K562 (cell line): ENCODE data around the gene SNX14. TPM values are rescaled to one million over a fixed set of nuclear protein-coding genes. Genes with fewer than 3 reads are reported as not detected.
"Not testable (repeated sequence)": the region's sequence is repeated elsewhere in the genome, so short reads cannot be mapped to it uniquely, and the experiment has no call there.

Experiments
- ATAC-seq: fragments of 200-7000 bp; cut with Tn5 transposase; 3 replicates; pipeline ENCODE4 v1.9.1; 2020; ENCODE audit warnings: moderate library complexity
- BruUV-seq: library from RNA; stranded (reverse); fragments of 400-500 nt; replicated peaks from 2 replicates; lab custom pipeline; 2021; lab: Mats Ljungman, UMichigan
- CTCF ChIA-PET: fragments of 300-600 bp; formaldehyde crosslinking; extraction: SDS; loops from one replicate; lab custom pipeline; 2021; ENCODE audit warnings: low intra/inter-chr PET ratio; lab: Yijun Ruan, JAX
- POLR2A ChIA-PET: fragments of 300-600, 350-650 bp; sonication (Branson Sonifier 250); formaldehyde crosslinking; extraction: SDS; loops from one replicate; lab custom pipeline; 2021; ENCODE audit warnings: antibody characterized with exemption, inconsistent platforms; lab: Yijun Ruan, JAX
- DNase-seq, 4 experiments: peaks; one replicate each; pipeline versions ENCODE4 v3.0.0 to v3.0.0-alpha.2; 2011 to 2018; ENCODE audit warnings: low spot score in 3 of 4, mixed read lengths in 3 of 4; ENCODE audit errors: extremely low read depth in 1 of 4
- FAIRE-seq: peaks from 2 replicates; lab custom pipeline; 2011; peaks lifted over from hg19 to GRCh38; lab: Jason Lieb, UNC
- H2AFZ ChIP-seq: 2 replicates; pipeline ENCODE4 v1.6.0; 2011; ENCODE audit warnings: low read depth, low read length, control low read depth, inconsistent platforms
- H3K27ac ChIP-seq: fragments of 200-600 bp; 3 replicates; pipeline ENCODE4 v1.8.0; 2011; ENCODE audit warnings: low read depth, mild to moderate bottlenecking, control low read depth, inconsistent platforms, low read length, moderate library complexity, mixed read lengths; ENCODE audit errors: extremely low read depth
- H3K27me3 ChIP-seq, 2 experiments: fragments of 300-600 bp in 1 of 2; 2 replicates in 1 of 2; 3 replicates in 1 of 2; pipeline versions ENCODE4 v1.6.0 to v1.8.0; 2011; ENCODE audit warnings: inconsistent platforms in 2 of 2, low read length in 2 of 2, mild to moderate bottlenecking in 1 of 2, mixed read lengths in 1 of 2, moderate library complexity in 1 of 2; ENCODE audit not compliant: control insufficient read depth in 2 of 2, insufficient read depth in 2 of 2
- H3K36me3 ChIP-seq: fragments of 300-600 bp; 3 replicates; pipeline ENCODE4 v1.8.0; 2011; ENCODE audit warnings: mild to moderate bottlenecking, low read length, inconsistent platforms; ENCODE audit not compliant: control insufficient read depth, insufficient read depth
- H3K4me1 ChIP-seq, 2 experiments: fragments of 200-600 bp in 1 of 2; replicated peaks in 1 of 2; 2 replicates in 1 of 2; 3 replicates in 1 of 2; pipeline versions ENCODE4 v1.5.1 to v1.8.0; 2011; ENCODE audit warnings: inconsistent platforms in 2 of 2, low read length in 2 of 2, mild to moderate bottlenecking in 1 of 2, mixed read lengths in 1 of 2, moderate library complexity in 1 of 2; ENCODE audit not compliant: control insufficient read depth in 2 of 2, insufficient read depth in 2 of 2
- H3K4me2 ChIP-seq: 2 replicates; pipeline ENCODE4 v1.6.1; 2011; ENCODE audit warnings: low read length, control low read depth, inconsistent platforms, mixed read lengths; ENCODE audit not compliant: insufficient read depth
- H3K4me3 ChIP-seq: fragments of 200-600 bp; sonication (generic), shearing (Covaris generic); 2 replicates; pipeline ENCODE4 v1.5.1; 2016; ENCODE audit warnings: control low read depth, inconsistent platforms
- H3K79me2 ChIP-seq: fragments of 200-600 bp; 3 replicates; pipeline ENCODE4 v1.8.0; 2011; ENCODE audit warnings: low read length, inconsistent platforms; ENCODE audit not compliant: control insufficient read depth, insufficient read depth
- H3K9ac ChIP-seq, 2 experiments: 2 replicates each; pipeline versions ENCODE4 v1.6.0 to v1.6.1; 2011; ENCODE audit warnings: low read depth in 2 of 2, low read length in 2 of 2, control low read depth in 1 of 2, inconsistent platforms in 1 of 2, mild to moderate bottlenecking in 1 of 2, mixed read lengths in 1 of 2; ENCODE audit not compliant: insufficient read depth in 1 of 2
- H3K9me1 ChIP-seq: one replicate; pipeline ENCODE4 v1.6.0; 2011; ENCODE audit warnings: inconsistent platforms, mild to moderate bottlenecking, low read length, moderate library complexity; ENCODE audit not compliant: control insufficient read depth, insufficient read depth
- H3K9me3 ChIP-seq: replicated peaks from 2 replicates; pipeline ENCODE4 v1.5.1; 2011; ENCODE audit warnings: low read depth, low read length, inconsistent platforms; ENCODE audit not compliant: control insufficient read depth, insufficient read depth
- H4K20me1 ChIP-seq: replicated peaks from 2 replicates; pipeline ENCODE4 v1.6.1; 2011; ENCODE audit warnings: low read length, inconsistent platforms, mixed read lengths; ENCODE audit not compliant: control insufficient read depth, insufficient read depth
- MXI1 ChIP-seq: IDR thresholded peaks from 2 replicates; pipeline ENCODE4 v1.6.1; 2011; ENCODE audit warnings: low read depth, mild to moderate bottlenecking, improper control_type of control experiment, low read length
- NFIC ChIP-seq: fragments of 450-650 bp; IDR thresholded peaks from 2 replicates; pipeline ENCODE4 v1.6.1; 2017; ENCODE audit warnings: mild to moderate bottlenecking, inconsistent platforms
- ZNF121 ChIP-seq: sonication (generic); formaldehyde crosslinking; conservative IDR thresholded peaks from 2 replicates; pipeline ENCODE4 v1.8.0; 2022; ENCODE audit warnings: missing genetic modification reagents
- ZSCAN32 ChIP-seq: fragments of 450-650 bp; formaldehyde crosslinking; IDR thresholded peaks from 2 replicates; pipeline ENCODE4 v1.4.0; 2020; ENCODE audit warnings: mild to moderate bottlenecking, moderate library complexity
- WGBS: fragments of 100-300 bp; shearing (Covaris generic); methylation state at CpG from one replicate; pipeline ENCODE4 v1.1.6; 2016; ENCODE audit warnings: low coverage, mixed read lengths; ENCODE audit not compliant: insufficient coverage; ENCODE audit errors: missing lambda C conversion rate; 5-methylcytosine and 5-hydroxymethylcytosine counted together
- in situ Hi-C: fragments of 300-500 bp; cut with MboI; formaldehyde crosslinking; loops from 4 replicates; pipeline ENCODE4 v1.15.0; 2018; ENCODE audit warnings: inconsistent platforms, mixed read lengths
- intact Hi-C: fragments of 100-400 bp; cut with micrococcal nuclease; formaldehyde crosslinking; loops from 2 replicates; pipeline ENCODE4 v1.14.2; 2022
- polyA plus RNA-seq, 8 experiments: library from polyadenylated mRNA; depleted of rRNA in 4 of 8; stranded (reverse) in 5 of 8; unstranded in 3 of 8; fragments of >200 nt; fragmentation: Nextera tagmentation in 2 of 8; fragmentation: Illumina TruSeq in 1 of 8; extraction: Ambion mirVana in 2 of 8; extraction: Trizol in 1 of 8; gene quantifications; 2 replicates each; pipeline versions ENCODE4 v1.2.1 to v1.2.3, GENCODE V29; 2011 to 2014; ENCODE audit warnings: inconsistent platforms in 1 of 8, missing spikeins in 1 of 8
- total RNA-seq, 7 experiments: library from RNA; depleted of rRNA in 6 of 7; stranded (reverse); fragments of >200 nt in 6 of 7; fragmentation: Illumina TruSeq in 2 of 7; extraction: Trizol in 2 of 7; gene quantifications; 2 replicates each; pipeline versions ENCODE4 v1.2.1 to v1.2.3, GENCODE V29; 2011 to 2021; ENCODE audit warnings: low replicate concordance in 1 of 7

The SNX14 gene
- total and polyA plus RNA-seq, 9 of the 15 experiments (the other 6 are each of a cell fraction or from before 2014, with no cell fraction given), result 46.5 to 140 (median 71.2) TPM

- POLR2A ChIA-PET, result interaction anchor here (0.6 to 6.3 kb wide), 8 partner anchors 8 to 46 kb away, joined by 3 to 75 read pairs (median 3); partner anchors contain the start of gene SYNCRIP
- peak; percentile 76 for TF ChIP-seq ZNF121 (CRISPR knock-in tag)
- TF ChIP-seq MXI1, result no peak
- TF ChIP-seq ZSCAN32 (CRISPR knock-in tag), result no peak
- TF ChIP-seq, all 486 proteins: peak for 1
- CTCF ChIA-PET, result no interaction called here
- no TSS peak for BruUV-seq
- no peak overlapping the region for H2AFZ ChIP-seq
- peaks cover 10% of the 10 kb centered on the region for H4K20me1 ChIP-seq
- peaks cover 96% of the 10 kb centered on the region for H3K36me3 ChIP-seq
- H3K4me3 ChIP-seq, result no peak overlapping the region
- no peaks in the 10 kb centered on the region for H3K27me3 ChIP-seq
- H3K79me2 ChIP-seq, result peaks cover 94% of the 10 kb centered on the region
- FAIRE-seq (no peak), ATAC-seq (no peak; the same call in 2 of the 3 replicates), DNase-seq (no peak)
- H3K4me1 ChIP-seq, result no peaks in the 10 kb centered on the region; a peak in 1 of 5 replicates
- H3K9me1 ChIP-seq, result no peaks in the 10 kb centered on the region
- H3K27ac ChIP-seq, result no peak overlapping the region
- H3K4me2 ChIP-seq, result no peak overlapping the region
- 95% methylated on average over 6 of the region's 6 CpGs for whole genome bisulfite sequencing
- no peaks in the 10 kb centered on the region for H3K9me3 ChIP-seq
- intact Hi-C loops, result no loop called here
- no peak overlapping the region for H3K9ac ChIP-seq
- in situ Hi-C loops, result no loop called here
These were observed 38.7 kb upstream of the SNX14 start for GRCh38 chr6:85632164-85632942.

- DNase-seq, ATAC-seq, H3K9ac ChIP-seq, H2AFZ ChIP-seq, BruUV-seq, H3K27me3 ChIP-seq, H3K4me2 ChIP-seq, H3K4me1 ChIP-seq, H3K9me1 ChIP-seq, FAIRE-seq, H3K27ac ChIP-seq, H3K9me3 ChIP-seq, in situ Hi-C loops, intact Hi-C loops, CTCF ChIA-PET, H3K4me3 ChIP-seq: not testable (repeated sequence)
- peak; percentile 14; the same call in 1 of the 2 replicates for TF ChIP-seq NFIC
- Histone ChIP-seq H3K36me3 (peaks cover 96% of the 10 kb centered on the region), H4K20me1 (peaks cover 10% of the 10 kb centered on the region), H3K79me2 (peaks cover 94% of the 10 kb centered on the region)
- 100% methylated on average over 5 of the region's 5 CpGs for WGBS
- POLR2A ChIA-PET, result interaction anchor here (0.7 to 6.3 kb wide), 5 partner anchors 9 to 47 kb away, joined by 3 to 75 read pairs (median 5); partner anchors contain the start of gene SYNCRIP
These were observed 37.5 kb upstream of the SNX14 start for GRCh38 chr6:85631117-85631516.
